IMR-90 (cell line): ENCODE data around the gene EIF6. TPM values are rescaled to one million over a fixed set of nuclear protein-coding genes. Genes with fewer than 3 reads are reported as not detected.
A peak's percentile ranks its signal among the peaks of the same experiment; 100 is the strongest.

Source experiments
- ATAC-seq: fragments of 200-7000 bp; cut with Tn5 transposase; 2 replicates; pipeline ENCODE4 v1.9.1; 2020; ENCODE audit warnings: low read depth, mild to moderate bottlenecking, moderate library complexity
- BruUV-seq: library from RNA; stranded (reverse); fragments of 400-500 nt; replicated peaks from 2 replicates; lab custom pipeline; 2021; lab: Mats Ljungman, UMichigan
- CTCF ChIA-PET: fragments of 300-600 bp; formaldehyde crosslinking; extraction: SDS; loops from one replicate; lab custom pipeline; 2021; ENCODE audit warnings: antibody characterized with exemption; lab: Yijun Ruan, JAX
- POLR2A ChIA-PET: fragments of 300-600 bp; sonication (Branson Sonifier 250); formaldehyde crosslinking; loops from one replicate; lab custom pipeline; 2022; ENCODE audit warnings: antibody characterized with exemption; ENCODE audit not compliant: unreplicated experiment; lab: Charles Lee
- DNase-seq: peaks from one replicate; pipeline ENCODE4 v3.0.0; 2013
- H2AFZ ChIP-seq: replicated peaks from 2 replicates; pipeline ENCODE3; 2013; ENCODE audit warnings: low read length, mild to moderate bottlenecking; ENCODE audit not compliant: poor library complexity
- H2AK5ac ChIP-seq: 2 replicates; pipeline ENCODE4 v1.6.1; 2013; ENCODE audit warnings: low read depth, low read length, inconsistent platforms
- H2AK9ac ChIP-seq: replicated peaks from 2 replicates; pipeline ENCODE3; 2013; ENCODE audit warnings: mild to moderate bottlenecking, low read depth, low read length, moderate library complexity; ENCODE audit not compliant: poor library complexity
- H2BK120ac ChIP-seq: 2 replicates; pipeline ENCODE4 v1.6.1; 2013; ENCODE audit warnings: low read depth, low read length, inconsistent platforms
- H2BK15ac ChIP-seq: 3 replicates; pipeline ENCODE4 v1.6.1; 2013; ENCODE audit warnings: low read depth, low read length, inconsistent platforms
- H2BK20ac ChIP-seq: 2 replicates; pipeline ENCODE4 v1.6.1; 2013; ENCODE audit warnings: low read depth, mild to moderate bottlenecking, inconsistent platforms, low read length, moderate library complexity
- H2BK5ac ChIP-seq: 2 replicates; pipeline ENCODE4 v1.6.1; 2013; ENCODE audit warnings: mild to moderate bottlenecking, low read depth, low read length, inconsistent platforms; ENCODE audit not compliant: poor library complexity, severe bottlenecking
- H3K14ac ChIP-seq: replicated peaks from 2 replicates; pipeline ENCODE4 v1.6.1; 2013; ENCODE audit warnings: low read depth, low read length, inconsistent platforms
- H3K18ac ChIP-seq: 2 replicates; pipeline ENCODE4 v1.6.1; 2013; ENCODE audit warnings: low read depth, low read length, control low read depth
- H3K23ac ChIP-seq: 2 replicates; pipeline ENCODE4 v1.6.1; 2013; ENCODE audit warnings: low read depth, low read length, inconsistent platforms
- H3K27ac ChIP-seq: 2 replicates; pipeline ENCODE4 v1.5.1; 2013; ENCODE audit warnings: mild to moderate bottlenecking, control low read depth, low read length; ENCODE audit not compliant: insufficient read depth
- H3K27me3 ChIP-seq: 2 replicates; pipeline ENCODE4 v1.6.1; 2013; ENCODE audit warnings: low read length; ENCODE audit not compliant: control insufficient read depth, insufficient read depth
- H3K36me3 ChIP-seq: 2 replicates; pipeline ENCODE4 v1.6.1; 2013; ENCODE audit warnings: low read length, mixed read lengths; ENCODE audit not compliant: control insufficient read depth, insufficient read depth
- H3K4ac ChIP-seq: 2 replicates; pipeline ENCODE4 v1.6.1; 2013; ENCODE audit warnings: low read depth, low read length, inconsistent platforms
- H3K4me1 ChIP-seq: 2 replicates; pipeline ENCODE4 v1.6.1; 2013; ENCODE audit warnings: low read length, mixed read lengths; ENCODE audit not compliant: control insufficient read depth, insufficient read depth
- H3K4me2 ChIP-seq: 2 replicates; pipeline ENCODE4 v1.6.1; 2013; ENCODE audit warnings: low read depth, mild to moderate bottlenecking, control low read depth, low read length, moderate library complexity
- H3K4me3 ChIP-seq: 2 replicates; pipeline ENCODE4 v1.5.1; 2013; ENCODE audit warnings: low read depth, mild to moderate bottlenecking, control low read depth, low read length, moderate library complexity; ENCODE audit not compliant: insufficient read depth
- H3K56ac ChIP-seq: 2 replicates; pipeline ENCODE4 v1.6.1; 2013; ENCODE audit warnings: low read length, inconsistent platforms; ENCODE audit not compliant: insufficient read depth; ENCODE audit errors: extremely low read depth
- H3K79me1 ChIP-seq, 2 experiments: 2 replicates each; pipeline ENCODE4 v1.6.1; 2013; ENCODE audit warnings: low read length in 2 of 2, inconsistent platforms in 1 of 2, low read depth in 1 of 2
- H3K9ac ChIP-seq: 2 replicates; pipeline ENCODE4 v1.6.1; 2013; ENCODE audit warnings: low read depth, low read length, control low read depth
- H3K9me1 ChIP-seq: 2 replicates; pipeline ENCODE4 v1.6.1; 2013; ENCODE audit warnings: low read length, inconsistent platforms; ENCODE audit not compliant: insufficient read depth
- H3K9me3 ChIP-seq: 2 replicates; pipeline ENCODE4 v1.6.1; 2013; ENCODE audit warnings: low read length; ENCODE audit not compliant: control insufficient read depth, insufficient read depth
- H4K20me1 ChIP-seq: 2 replicates; pipeline ENCODE4 v1.6.1; 2013; ENCODE audit warnings: low read length, inconsistent platforms; ENCODE audit not compliant: insufficient read depth
- H4K5ac ChIP-seq: 2 replicates; pipeline ENCODE4 v1.6.1; 2013; ENCODE audit warnings: mild to moderate bottlenecking, low read depth, low read length, control low read depth
- H4K8ac ChIP-seq, 2 experiments: 2 replicates each; pipeline ENCODE4 v1.6.1; 2013; ENCODE audit warnings: low read depth in 2 of 2, low read length in 2 of 2, control low read depth in 1 of 2, inconsistent platforms in 1 of 2
- H4K91ac ChIP-seq: 2 replicates; pipeline ENCODE4 v1.6.1; 2013; ENCODE audit warnings: low read depth, low read length, inconsistent platforms; ENCODE audit not compliant: insufficient read depth
- CEBPB ChIP-seq: IDR thresholded peaks from 2 replicates; pipeline ENCODE4 v1.6.1; 2012; ENCODE audit warnings: low read depth, low read length, improper control_type of control experiment
- FOS ChIP-seq: fragments of 150-350 bp; IDR thresholded peaks from 2 replicates; pipeline ENCODE4 v1.6.1; 2016; ENCODE audit warnings: low read depth, low read length
- NFE2L2 ChIP-seq: fragments of 150-350 bp; IDR thresholded peaks from 2 replicates; pipeline ENCODE4 v1.6.1; 2016; ENCODE audit warnings: low read depth, mild to moderate bottlenecking, low read length
- POLR2A ChIP-seq: IDR thresholded peaks from 2 replicates; pipeline ENCODE4 v1.6.1; 2012; ENCODE audit warnings: mild to moderate bottlenecking, low read depth, low read length
- WGBS, 2 experiments: methylation state at CpG; one replicate each; pipeline versions ENCODE4 v1.1.5 to v1.1.7; 2013; ENCODE audit warnings: missing lambda C conversion rate in 2 of 2; ENCODE audit not compliant: insufficient read length in 1 of 2; ENCODE audit errors: extremely low coverage in 2 of 2; 5-methylcytosine and 5-hydroxymethylcytosine counted together
- dilution Hi-C: fragments of 300-500 bp; cut with HindIII; formaldehyde crosslinking; loops from one replicate; pipeline ENCODE4 v1.14.3; 2018; ENCODE audit warnings: low sequenced_read_pairs; ENCODE audit not compliant: unreplicated experiment
- in situ Hi-C: fragments of 300-500 bp; cut with MboI; formaldehyde crosslinking; loops from 3 replicates; pipeline ENCODE4 v1.14.3; 2019; ENCODE audit warnings: low sequenced_read_pairs, inconsistent platforms, mixed read lengths
- intact Hi-C: fragments of 100-400 bp; cut with micrococcal nuclease; formaldehyde crosslinking; loops from 2 replicates; pipeline ENCODE4 v1.10.0; 2022
- polyA plus RNA-seq, 3 experiments: library from polyadenylated mRNA; depleted of rRNA; stranded (reverse); fragments of >200 nt; gene quantifications; 2 replicates each; pipeline ENCODE4 v1.2.3, GENCODE V29; 2012; ENCODE audit warnings: low replicate concordance in 1 of 3
- total RNA-seq: library from RNA; depleted of rRNA; stranded (reverse); fragments of >200 nt; gene quantifications from 2 replicates; pipeline ENCODE4 v1.2.3, GENCODE V29; 2012
- TF ChIP-seq, protein P1 (sequence below): fragments of 150-350 bp; IDR thresholded peaks from 2 replicates; pipeline ENCODE4 v1.6.1; 2017; ENCODE audit warnings: mild to moderate bottlenecking, antibody characterized with exemption, low read length, low read depth
- TF ChIP-seq, protein P2 (sequence below): conservative IDR thresholded peaks from 2 replicates; pipeline ENCODE4 v1.5.1; 2012; ENCODE audit warnings: mild to moderate bottlenecking, low read depth, low read length, improper control_type of control experiment

Gene EIF6
- total and polyA plus RNA-seq, 2 of the 4 experiments (the other 2 are of a cell fraction): 215 to 227 TPM

DNA sequence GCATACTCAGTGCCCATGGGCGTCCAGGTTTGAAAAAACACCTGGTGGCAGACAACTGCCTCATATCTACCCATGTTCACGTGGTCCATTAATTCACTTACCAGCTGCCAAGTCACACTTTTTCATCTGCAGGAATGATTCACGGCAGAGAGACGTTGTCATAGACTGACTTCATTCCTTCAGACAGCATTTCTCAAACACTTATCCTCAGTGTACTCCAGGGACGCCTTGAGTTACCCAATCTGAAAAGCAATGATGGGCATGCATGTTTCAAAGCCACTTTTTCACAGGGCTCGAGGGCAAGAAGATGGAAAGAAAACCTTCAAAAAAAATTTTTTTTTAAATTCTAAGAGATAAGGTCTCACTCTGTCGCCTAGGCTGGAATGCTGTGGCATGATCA is 12.7 kb downstream of the EIF6 start:
- no peak overlapping the region for H2BK5ac ChIP-seq
- H3K56ac ChIP-seq: no peak overlapping the region
- BruUV-seq: no TSS peak
- no peaks in the 10 kb centered on the region for H3K9me3 ChIP-seq
- TF ChIP-seq POLR2A (no peak), NFE2L2 (no peak), FOS (no peak), CEBPB (peak; percentile 46; the same call in 1 of the 2 replicates)
- TF ChIP-seq, protein P1, sequence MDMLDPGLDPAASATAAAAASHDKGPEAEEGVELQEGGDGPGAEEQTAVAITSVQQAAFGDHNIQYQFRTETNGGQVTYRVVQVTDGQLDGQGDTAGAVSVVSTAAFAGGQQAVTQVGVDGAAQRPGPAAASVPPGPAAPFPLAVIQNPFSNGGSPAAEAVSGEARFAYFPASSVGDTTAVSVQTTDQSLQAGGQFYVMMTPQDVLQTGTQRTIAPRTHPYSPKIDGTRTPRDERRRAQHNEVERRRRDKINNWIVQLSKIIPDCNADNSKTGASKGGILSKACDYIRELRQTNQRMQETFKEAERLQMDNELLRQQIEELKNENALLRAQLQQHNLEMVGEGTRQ: no peak
- TF ChIP-seq, protein P2, sequence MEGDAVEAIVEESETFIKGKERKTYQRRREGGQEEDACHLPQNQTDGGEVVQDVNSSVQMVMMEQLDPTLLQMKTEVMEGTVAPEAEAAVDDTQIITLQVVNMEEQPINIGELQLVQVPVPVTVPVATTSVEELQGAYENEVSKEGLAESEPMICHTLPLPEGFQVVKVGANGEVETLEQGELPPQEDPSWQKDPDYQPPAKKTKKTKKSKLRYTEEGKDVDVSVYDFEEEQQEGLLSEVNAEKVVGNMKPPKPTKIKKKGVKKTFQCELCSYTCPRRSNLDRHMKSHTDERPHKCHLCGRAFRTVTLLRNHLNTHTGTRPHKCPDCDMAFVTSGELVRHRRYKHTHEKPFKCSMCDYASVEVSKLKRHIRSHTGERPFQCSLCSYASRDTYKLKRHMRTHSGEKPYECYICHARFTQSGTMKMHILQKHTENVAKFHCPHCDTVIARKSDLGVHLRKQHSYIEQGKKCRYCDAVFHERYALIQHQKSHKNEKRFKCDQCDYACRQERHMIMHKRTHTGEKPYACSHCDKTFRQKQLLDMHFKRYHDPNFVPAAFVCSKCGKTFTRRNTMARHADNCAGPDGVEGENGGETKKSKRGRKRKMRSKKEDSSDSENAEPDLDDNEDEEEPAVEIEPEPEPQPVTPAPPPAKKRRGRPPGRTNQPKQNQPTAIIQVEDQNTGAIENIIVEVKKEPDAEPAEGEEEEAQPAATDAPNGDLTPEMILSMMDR: no peak
- no peak overlapping the region for H2AFZ ChIP-seq
- no peak overlapping the region for H2BK15ac ChIP-seq
- peaks cover 20 to 44% of the 10 kb centered on the region in 2 experiments for H3K79me1 ChIP-seq
- ChIA-PET CTCF (no interaction called here), POLR2A (interaction anchor here (0.5 kb wide), 1 partner anchor 502 kb away, joined by 5 read pairs; no protein-coding TSS in a partner anchor)
- no peak overlapping the region for H4K91ac ChIP-seq
- peaks cover 6% of the 10 kb centered on the region; the same call in 1 of the 2 replicates for H3K9me1 ChIP-seq
- no peak overlapping the region for H3K4ac ChIP-seq
- no peak overlapping the region for H2AK5ac ChIP-seq
- H3K4me3 ChIP-seq: no peak overlapping the region
- intact Hi-C loops (loop anchor here (10.0 kb wide), 2 partner anchors 163 to 397 kb away; partner anchors contain the start of genes ACSS2, GDF5 and GGT7), dilution Hi-C loops (no loop called here), in situ Hi-C loops (loop anchor here (25.0 kb wide), 1 partner anchor 410 kb away; the partner anchor contains the start of gene GGT7)
- DNase-seq: peak; percentile 51
- no peaks in the 10 kb centered on the region for H3K27me3 ChIP-seq
- H2BK20ac ChIP-seq: no peak overlapping the region
- H4K20me1 ChIP-seq: 0 out of 2 replicates have a peak, but pooled peaks cover 5% of the 10 kb centered on the region
- H3K23ac ChIP-seq: no peak overlapping the region
- H3K9ac ChIP-seq: no peak overlapping the region
- no peak overlapping the region for H2BK120ac ChIP-seq
- peaks cover 6% of the 10 kb centered on the region for H3K4me1 ChIP-seq
- H3K4me2 ChIP-seq: no peak overlapping the region
- ATAC-seq: 0 out of 2 replicates have a peak, but pooled peaks have one; percentile 6
- no peak overlapping the region for H3K27ac ChIP-seq
- no peak overlapping the region for H3K18ac ChIP-seq
- no peak overlapping the region for H4K5ac ChIP-seq
- no peak overlapping the region for H4K8ac ChIP-seq
- no peak overlapping the region for H3K14ac ChIP-seq
- peaks cover 45% of the 10 kb centered on the region for H3K36me3 ChIP-seq
- 90% methylated on average over 2 of the region's 7 CpGs; no CpG with 5 or more reads in 1 of the 2 experiments for WGBS, 2 experiments
- no peak overlapping the region for H2AK9ac ChIP-seq
